Hematopoietic multipotent progenitor cell treated with erythropoietin and hydrocortisone succinate and interleukin-3 and kit ligand, for 6 days (in vitro differentiated cells): Measurements from ENCODE around the gene RDH8.

Experiments used
- DNase-seq: peaks from one replicate; pipeline ENCODE4 v3.0.0-alpha.2; 2015

The RDH8 gene

DNA sequence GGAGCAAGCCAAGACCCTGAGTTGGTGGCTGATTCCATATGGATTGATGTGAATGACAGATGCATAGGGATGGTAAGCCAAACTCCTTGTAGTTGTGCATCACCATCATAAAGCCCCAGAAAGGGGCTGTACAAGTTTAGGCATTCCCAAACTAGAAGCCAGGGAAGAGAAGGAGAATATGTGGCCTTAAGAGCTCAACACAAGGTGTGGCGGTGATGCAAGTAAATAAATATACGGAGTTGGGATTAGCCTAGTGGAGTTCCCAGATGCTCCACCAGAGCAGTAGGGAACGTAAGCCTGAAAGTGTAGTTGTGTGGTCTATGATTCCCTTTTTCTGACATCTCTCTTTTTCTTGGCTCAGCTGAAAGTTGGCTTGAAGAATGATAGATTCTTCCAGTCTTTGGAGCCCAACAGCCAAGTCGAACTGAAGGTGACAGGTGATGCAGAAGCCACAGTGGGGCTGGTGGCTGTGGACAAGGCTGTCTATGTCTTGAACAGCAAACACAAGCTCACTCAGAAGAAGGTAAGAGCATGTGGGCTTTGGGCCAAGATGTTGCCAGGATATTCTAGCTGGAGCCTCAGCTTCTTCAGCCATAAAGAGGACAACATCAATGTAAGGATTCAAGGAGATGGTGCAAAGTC, 30.1 kb downstream of the RDH8 start:
- peak; percentile 26 for DNase-seq

GRCh38 chr19:10044390-10044789, 31.1 kb downstream of the RDH8 start:
- peak; percentile 12 for DNase-seq

DNA sequence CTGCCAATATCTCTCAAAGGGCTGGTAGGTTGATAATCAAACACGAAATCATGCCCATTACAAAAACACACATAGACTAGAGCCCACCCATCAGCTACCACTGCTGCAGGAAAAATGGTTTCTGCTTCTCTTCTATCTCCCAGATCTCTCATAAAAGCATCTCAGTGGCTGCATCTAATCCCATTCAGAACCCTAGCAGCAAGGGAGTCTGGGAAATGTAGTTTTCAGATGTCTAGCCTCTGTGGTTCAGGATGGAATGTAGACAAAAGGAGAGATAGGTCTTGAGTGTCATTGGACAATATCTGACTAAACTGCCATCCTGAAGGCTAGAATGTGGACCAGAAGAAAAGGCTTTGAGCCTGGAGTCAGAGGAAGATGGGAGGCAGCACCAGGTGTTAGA, 32.1 kb downstream of the RDH8 start:
- no peak for DNase-seq

DNA sequence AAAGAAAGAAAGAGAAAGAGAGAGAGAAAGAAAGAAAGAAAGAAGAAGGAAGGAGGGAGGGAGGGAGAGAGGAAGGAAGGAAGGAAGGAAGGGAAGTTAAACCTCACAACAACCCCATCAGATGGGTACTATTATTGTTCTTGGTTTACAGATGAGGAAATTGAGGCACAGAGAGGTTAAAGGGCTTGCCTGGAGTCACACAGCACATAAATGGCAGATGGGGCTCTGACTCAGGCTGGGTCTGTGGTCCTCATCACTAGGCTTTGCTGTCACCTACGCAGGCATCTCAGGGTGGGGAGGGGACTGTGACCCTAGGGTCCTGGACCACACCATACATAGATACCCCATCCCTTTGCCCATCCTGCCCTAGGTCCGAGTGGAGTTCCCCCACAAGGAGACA, 36.3 kb downstream of the RDH8 start:
- no peak for DNase-seq

DNA sequence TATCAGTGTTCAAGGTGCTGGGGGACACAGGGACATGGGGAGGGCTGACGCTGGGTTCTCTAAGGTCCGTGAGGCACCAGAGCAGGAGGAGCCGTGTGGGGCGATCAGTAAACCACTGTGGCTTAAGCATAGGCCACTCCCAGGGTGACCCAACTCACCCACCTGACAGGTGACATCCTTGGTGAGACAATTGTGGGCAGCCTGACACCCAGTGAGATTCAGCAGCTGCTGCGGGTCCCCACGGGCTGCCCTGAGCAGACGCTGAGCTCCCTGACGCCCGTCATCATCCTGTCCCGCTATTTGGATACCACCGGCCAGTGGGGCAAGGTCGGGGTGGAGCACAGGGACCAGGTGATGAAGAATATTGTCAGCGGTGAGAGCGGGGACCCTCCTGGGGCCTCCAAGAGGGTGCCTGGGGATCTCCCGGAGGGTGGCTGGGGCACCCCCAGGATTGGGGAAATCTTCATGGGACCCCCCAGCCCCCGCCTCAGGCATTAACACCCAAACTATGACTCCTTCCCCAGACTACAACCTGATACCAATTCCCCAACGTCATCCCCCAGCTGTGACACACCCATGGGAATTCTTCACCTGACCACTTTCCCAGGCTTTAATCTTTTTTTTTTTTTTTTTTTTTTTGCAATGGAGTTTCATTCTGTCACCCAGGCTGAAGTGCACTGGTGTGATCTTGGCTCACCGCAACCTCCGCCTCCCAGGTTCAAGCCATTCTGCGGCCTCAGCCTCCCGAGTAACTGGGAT, 39.5 kb downstream of the RDH8 start:
- no peak for DNase-seq

GRCh38 chr19:10061717-10062310, 48.5 kb downstream of the RDH8 start:
- peak; percentile 60 for DNase-seq

GRCh38 chr19:10068205-10068604, 54.9 kb downstream of the RDH8 start:
- no peak for DNase-seq

DNA sequence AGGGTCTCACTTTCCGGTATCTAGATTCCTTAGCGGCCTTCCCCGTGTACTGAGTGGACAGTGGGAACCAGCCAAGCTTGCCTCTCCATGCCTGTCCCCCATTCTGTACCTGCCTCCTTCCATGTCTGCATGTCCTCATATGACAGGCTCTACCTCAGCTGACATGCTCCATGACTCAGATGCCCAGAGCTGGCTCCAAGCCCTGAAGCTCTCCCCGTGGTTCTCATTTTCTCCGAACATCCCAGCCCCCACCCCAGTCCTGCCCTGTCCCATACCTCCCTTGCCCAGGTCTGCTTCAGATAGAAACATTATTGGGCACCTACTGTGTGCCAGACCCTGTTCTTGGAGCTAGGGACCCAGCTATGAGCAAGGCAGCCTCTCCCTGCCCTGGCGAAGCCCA, 55.8 kb downstream of the RDH8 start:
- DNase-seq = no peak

GRCh38 chr19:10070730-10071446, 57.6 kb downstream of the RDH8 start:
- DNase-seq = no peak
